Stimulated activated CD4-positive, alpha-beta T cell treated with anti-CD3 and anti-CD28 coated beads, TNF-alpha, amount 100 ng/mL, for 24 hours (primary cell): ENCODE data around the gene SNX8.

Experiments used
- DNase-seq, 3 experiments: peaks; one replicate each; pipeline ENCODE4 v3.0.0-alpha.2; 2020; ENCODE audit warnings: low read depth in 3 of 3

SNX8 gene

GRCh38 chr7:2204446-2204845 is 109.8 kb downstream of the SNX8 start:
- no peak for DNase-seq

- DNase-seq, result no peak
Observed at GRCh38 chr7:2203766-2204300, 110.4 kb downstream of the SNX8 start.

GRCh38 chr7:2202901-2203765 is 111.1 kb downstream of the SNX8 start:
- no peak for DNase-seq

- DNase-seq, result no peak
Observed at GRCh38 chr7:2202361-2202761, 111.9 kb downstream of the SNX8 start.
